Muscle layer of colon (tissue), 2 donors: ENCODE data around the gene NONO.

Source experiments
- H3K27ac ChIP-seq: one replicate; pipeline ENCODE4 v1.7.0; 2013; ENCODE audit warnings: low read depth, mild to moderate bottlenecking, low read length, moderate library complexity
- H3K27me3 ChIP-seq, 2 donors: one replicate each; pipeline ENCODE4 v1.7.0; 2013; ENCODE audit warnings: low read length in 2 of 2, mild to moderate bottlenecking in 2 of 2; ENCODE audit not compliant: insufficient read depth in 2 of 2, control insufficient read depth in 1 of 2
- H3K36me3 ChIP-seq: one replicate; pipeline ENCODE4 v1.7.0; 2013; ENCODE audit warnings: mild to moderate bottlenecking, low read length; ENCODE audit not compliant: insufficient read depth
- H3K4me1 ChIP-seq: one replicate; pipeline ENCODE4 v1.7.0; 2013; ENCODE audit warnings: mild to moderate bottlenecking, low read length; ENCODE audit not compliant: insufficient read depth
- H3K4me3 ChIP-seq, 2 donors: one replicate each; pipeline ENCODE4 v1.7.0; 2013; ENCODE audit warnings: low read length in 2 of 2, low read depth in 1 of 2, mild to moderate bottlenecking in 1 of 2, moderate library complexity in 1 of 2
- H3K9ac ChIP-seq: one replicate; pipeline ENCODE4 v1.7.0; 2013; ENCODE audit warnings: low read length
- H3K9me3 ChIP-seq: one replicate; pipeline ENCODE4 v1.7.0; 2013; ENCODE audit warnings: mild to moderate bottlenecking, low read length
- donor health status: abdominal sarcoma.
- donor health status: Adenocarcinoma of cecum.

The NONO gene, protein sequence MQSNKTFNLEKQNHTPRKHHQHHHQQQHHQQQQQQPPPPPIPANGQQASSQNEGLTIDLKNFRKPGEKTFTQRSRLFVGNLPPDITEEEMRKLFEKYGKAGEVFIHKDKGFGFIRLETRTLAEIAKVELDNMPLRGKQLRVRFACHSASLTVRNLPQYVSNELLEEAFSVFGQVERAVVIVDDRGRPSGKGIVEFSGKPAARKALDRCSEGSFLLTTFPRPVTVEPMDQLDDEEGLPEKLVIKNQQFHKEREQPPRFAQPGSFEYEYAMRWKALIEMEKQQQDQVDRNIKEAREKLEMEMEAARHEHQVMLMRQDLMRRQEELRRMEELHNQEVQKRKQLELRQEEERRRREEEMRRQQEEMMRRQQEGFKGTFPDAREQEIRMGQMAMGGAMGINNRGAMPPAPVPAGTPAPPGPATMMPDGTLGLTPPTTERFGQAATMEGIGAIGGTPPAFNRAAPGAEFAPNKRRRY

DNA sequence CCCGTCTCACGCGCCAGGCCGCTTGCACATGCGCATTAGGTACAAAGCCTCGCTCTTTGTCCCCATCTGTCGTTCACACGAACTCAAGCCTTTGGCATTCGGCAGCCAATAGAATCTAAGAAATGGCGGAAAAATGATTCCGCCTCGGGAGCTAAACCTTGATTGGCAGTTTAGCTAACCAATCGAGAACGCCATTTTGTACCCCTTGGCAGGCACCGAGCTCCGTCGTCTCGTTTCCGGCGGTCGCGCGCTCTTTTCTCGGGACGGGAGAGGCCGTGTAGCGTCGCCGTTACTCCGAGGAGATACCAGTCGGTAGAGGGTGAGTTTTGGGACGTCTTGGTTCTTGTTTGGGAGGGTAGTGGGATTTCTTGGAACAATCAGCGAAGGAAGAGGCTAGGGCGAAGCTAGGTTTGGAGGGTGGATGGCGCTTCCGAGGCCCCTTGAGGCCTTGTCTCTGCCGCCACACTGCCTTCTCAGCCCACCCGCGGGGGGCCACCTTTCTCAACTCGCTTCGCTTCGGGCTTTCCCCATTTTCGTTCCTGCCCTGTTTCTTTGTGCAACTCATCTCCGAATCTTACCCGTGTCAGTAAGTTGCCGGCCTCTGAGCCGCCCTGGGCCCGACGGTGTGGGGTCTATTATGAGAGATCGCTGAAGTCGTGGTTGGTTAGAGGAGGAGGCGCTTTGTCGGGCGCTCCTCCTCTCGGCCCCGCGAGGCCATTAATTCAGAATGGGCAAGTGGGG is at the start of gene NONO:
NONO (plus strand) TSS at position 233 of the 741 bp plus-strand sequence. CDS start 7,003 bp downstream, outside the sequence.
- peak within 1 kb of the TSS; percentile 56 to 71 for H3K4me3 ChIP-seq
- H3K9ac ChIP-seq: peak within 1 kb of the TSS; percentile 71
- H3K36me3 ChIP-seq: no peaks in the 10 kb centered on the region
- H3K27ac ChIP-seq: peak within 1 kb of the TSS; percentile 62
- no peaks in the 10 kb centered on the region for H3K9me3 ChIP-seq
- no peaks in the 10 kb centered on the region for H3K27me3 ChIP-seq
- peaks cover 2% of the 10 kb centered on the region for H3K4me1 ChIP-seq

DNA sequence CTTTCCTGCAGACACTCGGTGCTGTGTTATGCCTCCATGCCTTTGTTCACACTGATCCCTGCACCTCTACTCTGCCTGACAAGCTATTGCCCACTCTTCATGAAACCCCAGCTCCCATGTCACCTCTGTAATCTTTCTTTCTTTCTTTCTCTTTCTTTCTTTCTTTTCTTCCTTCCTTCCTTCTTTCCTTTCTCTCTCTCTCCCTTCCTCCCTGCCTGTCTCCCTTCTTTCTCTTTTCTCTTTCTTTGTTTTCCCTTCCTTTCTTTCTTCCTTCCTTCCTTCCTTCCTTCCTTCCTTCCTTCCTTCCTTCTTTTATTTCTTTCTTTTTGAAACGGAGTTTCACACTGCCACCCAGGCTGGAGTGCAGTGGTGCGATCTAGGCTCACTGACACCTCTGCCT is 48.0 kb upstream of the NONO start:
- Histone ChIP-seq H3K4me1 (no peaks in the 10 kb centered on the region), H3K36me3 (no peaks in the 10 kb centered on the region), H3K4me3 (no peak overlapping the region), H3K9me3 (no peaks in the 10 kb centered on the region), H3K9ac (no peak overlapping the region), H3K27me3 (no peaks in the 10 kb centered on the region), H3K27ac (no peak overlapping the region)

DNA sequence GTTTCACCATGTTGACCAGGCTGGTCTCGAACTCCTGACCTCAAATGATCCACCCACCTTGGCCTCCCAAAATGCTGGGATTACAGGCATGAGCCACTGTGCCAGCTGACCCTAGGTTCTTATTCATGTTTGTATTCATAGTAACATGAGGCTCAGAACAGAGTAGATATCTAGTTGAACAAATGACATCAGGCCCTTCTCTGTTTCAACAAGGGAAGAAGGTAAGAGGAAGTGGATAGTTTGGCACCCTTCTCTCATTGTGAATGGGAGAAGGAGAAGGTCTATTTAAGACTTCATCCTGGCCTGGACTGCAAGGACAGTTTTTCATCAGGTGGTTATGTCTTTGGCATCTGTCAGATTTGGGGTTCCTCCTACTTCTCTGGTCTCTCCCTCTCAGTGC is 46.6 kb upstream of the NONO start:
- Histone ChIP-seq H3K9me3 (no peaks in the 10 kb centered on the region), H3K27ac (no peak overlapping the region), H3K4me3 (no peak overlapping the region), H3K9ac (no peak overlapping the region), H3K36me3 (no peaks in the 10 kb centered on the region), H3K4me1 (no peaks in the 10 kb centered on the region), H3K27me3 (no peaks in the 10 kb centered on the region)

DNA sequence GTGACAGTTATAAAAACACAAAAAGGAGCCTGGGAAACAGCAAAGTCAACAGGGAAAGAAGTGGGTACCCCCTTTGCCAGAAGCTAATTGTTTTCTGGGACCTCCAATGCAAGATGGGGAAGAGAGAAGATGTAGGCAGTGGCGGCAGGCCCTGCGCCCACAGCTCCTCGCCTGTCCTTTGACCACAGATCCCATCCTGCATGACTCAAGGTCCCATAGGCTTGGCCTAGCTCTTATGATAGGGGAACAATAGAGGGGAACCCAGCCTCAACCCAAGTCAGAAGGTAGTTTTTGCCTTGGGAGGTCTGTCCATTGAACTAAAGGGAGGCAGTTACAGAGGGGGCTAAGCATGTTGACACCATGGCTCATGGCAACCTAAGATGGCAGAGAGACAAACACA is 43.7 kb upstream of the NONO start:
- peaks cover 7% of the 10 kb centered on the region for H3K36me3 ChIP-seq
- no peaks in the 10 kb centered on the region for H3K4me1 ChIP-seq
- H3K27ac ChIP-seq: no peak overlapping the region
- no peak overlapping the region for H3K4me3 ChIP-seq
- H3K9me3 ChIP-seq: no peaks in the 10 kb centered on the region
- H3K27me3 ChIP-seq: no peaks in the 10 kb centered on the region
- no peak overlapping the region for H3K9ac ChIP-seq

DNA sequence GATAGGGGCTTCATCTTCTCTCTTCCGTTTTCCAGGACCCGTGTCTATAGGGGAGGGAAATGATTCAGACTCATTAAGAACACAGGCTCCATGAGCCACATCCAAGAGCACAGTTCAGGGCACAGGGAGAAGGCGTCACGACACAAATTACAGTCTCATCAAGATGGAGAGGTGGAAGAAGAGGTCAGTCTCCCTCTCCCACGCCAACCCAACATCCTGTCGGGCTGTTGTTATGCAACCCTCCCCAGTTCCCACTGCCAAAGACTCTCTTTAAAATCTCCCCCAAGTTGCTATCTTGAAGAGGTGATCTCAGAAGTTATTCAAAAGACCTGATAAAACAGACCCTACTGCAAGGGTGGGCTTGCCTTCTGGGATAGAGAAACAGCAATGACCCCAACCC is 42.1 kb upstream of the NONO start:
- no peaks in the 10 kb centered on the region for H3K9me3 ChIP-seq
- no peak overlapping the region for H3K27ac ChIP-seq
- no peak overlapping the region for H3K9ac ChIP-seq
- H3K36me3 ChIP-seq: peaks cover 17% of the 10 kb centered on the region
- H3K27me3 ChIP-seq: peaks cover 0 to 3% of the 10 kb centered on the region in 2 donors
- H3K4me1 ChIP-seq: no peaks in the 10 kb centered on the region
- H3K4me3 ChIP-seq: no peak overlapping the region

DNA sequence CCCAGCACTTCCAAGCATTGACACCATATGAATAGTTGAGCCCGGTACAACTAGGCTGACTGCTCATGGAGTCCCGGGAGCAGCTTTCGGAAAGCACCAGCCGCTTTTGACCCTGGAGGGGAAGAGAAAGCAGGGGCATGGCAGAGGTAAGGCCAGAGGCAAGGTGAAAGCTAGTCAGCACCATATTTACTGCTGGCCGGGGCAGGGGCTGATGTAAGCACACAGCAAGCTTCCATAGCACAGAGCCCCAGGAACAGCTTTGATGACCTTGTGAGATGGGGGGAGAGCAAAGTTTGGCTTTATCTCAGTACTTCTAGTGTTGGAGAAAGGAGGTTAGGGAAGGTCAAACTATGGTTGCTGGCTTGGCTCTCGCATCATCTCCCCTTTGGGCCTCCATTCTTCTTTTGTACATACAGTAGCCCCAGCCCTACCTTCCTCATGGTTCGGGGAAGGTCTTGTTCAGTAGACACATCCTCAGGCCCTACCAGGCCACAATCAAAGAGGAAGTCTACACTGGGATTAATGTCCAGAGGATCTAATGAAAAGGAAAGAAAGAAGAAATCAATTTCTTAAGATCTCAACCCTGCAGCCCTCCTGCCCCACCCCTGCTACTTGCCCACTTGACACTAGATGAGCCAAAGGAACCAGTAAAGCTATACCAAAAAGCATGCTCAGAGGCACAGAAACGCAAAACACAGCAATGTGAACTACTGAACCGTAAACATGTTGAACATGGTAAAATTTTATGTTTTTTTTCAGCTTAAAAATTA is 38.9 kb upstream of the NONO start:
- H3K9me3 ChIP-seq: no peaks in the 10 kb centered on the region
- H3K27me3 ChIP-seq: peaks cover 0 to 3% of the 10 kb centered on the region in 2 donors
- peaks cover 26% of the 10 kb centered on the region for H3K36me3 ChIP-seq
- H3K27ac ChIP-seq: no peak overlapping the region
- H3K4me1 ChIP-seq: no peaks in the 10 kb centered on the region
- no peak overlapping the region for H3K4me3 ChIP-seq
- no peak overlapping the region for H3K9ac ChIP-seq

DNA sequence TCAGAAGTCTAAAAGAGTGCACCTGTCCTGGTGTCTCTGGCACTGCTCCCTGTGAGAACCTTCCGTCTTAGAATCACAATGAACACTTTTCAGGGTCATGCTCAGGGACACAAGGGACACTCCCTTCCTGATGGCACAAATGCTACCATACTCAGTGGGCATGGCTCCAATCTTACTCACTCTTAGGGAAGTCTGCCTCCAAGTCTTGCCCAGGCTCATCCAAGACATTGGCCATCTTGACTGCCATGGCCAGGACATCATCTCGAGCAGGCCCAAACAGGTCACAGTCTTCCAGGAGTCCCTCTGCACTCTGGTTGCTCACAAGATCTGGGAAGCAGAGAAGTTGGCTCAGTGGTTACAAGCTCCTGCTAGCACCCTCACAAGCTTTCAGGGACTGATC is 38.3 kb upstream of the NONO start:
- Histone ChIP-seq H3K9me3 (no peaks in the 10 kb centered on the region), H3K27me3 (peaks cover 0 to 3% of the 10 kb centered on the region in 2 donors), H3K4me3 (no peak overlapping the region), H3K9ac (no peak overlapping the region), H3K36me3 (peaks cover 26% of the 10 kb centered on the region), H3K4me1 (no peaks in the 10 kb centered on the region), H3K27ac (no peak overlapping the region)

DNA sequence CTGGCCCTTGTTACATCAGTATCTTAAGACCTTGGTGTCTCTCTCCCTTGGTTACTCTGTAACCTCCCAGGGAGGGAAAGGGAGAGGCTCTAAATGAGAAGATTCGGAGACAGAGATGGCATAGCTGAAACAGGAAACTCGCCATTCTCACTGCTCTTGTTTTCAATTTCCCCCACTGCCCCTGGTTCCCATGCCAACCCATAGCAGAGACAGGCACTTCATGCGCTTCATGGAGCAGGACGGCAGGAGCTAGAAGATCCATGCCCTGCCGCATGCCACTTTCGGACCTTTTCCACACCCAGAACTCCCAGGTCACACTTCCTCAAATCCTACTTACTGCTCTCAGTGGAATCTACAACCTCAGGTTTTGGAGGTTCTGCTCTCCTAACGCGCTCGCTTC is 32.6 kb upstream of the NONO start:
- Histone ChIP-seq H3K36me3 (peaks cover 11% of the 10 kb centered on the region), H3K9ac (no peak overlapping the region), H3K9me3 (no peaks in the 10 kb centered on the region), H3K27ac (no peak overlapping the region), H3K4me3 (no peak overlapping the region), H3K4me1 (peaks cover 13% of the 10 kb centered on the region), H3K27me3 (peaks cover 0 to 13% of the 10 kb centered on the region in 2 donors)

DNA sequence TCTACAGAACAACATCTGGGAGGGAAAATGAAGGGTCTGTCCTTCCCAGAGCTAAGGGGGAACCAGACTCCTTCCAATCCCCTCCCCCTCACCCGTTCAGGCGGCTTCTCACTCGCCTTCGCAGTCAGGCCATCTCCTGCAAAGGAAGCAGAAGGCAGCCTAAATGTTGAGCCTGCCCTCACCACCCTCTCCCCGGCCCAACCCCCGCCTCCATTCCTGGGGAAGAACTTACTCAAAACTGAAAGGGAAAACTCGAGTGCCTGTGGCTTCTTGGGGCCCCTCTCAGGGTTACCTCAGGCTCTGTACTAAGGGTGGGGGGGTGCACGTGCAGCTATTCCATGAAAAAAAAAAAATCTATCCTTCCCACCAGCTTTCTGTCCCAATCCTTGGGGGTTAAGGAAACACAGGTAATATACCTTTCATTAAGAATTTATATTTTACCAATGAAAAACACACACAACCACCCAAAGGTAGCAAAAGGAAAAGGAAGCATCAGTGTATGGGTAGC is 31.9 kb upstream of the NONO start:
- H3K36me3 ChIP-seq: peaks cover 9% of the 10 kb centered on the region
- no peaks in the 10 kb centered on the region for H3K9me3 ChIP-seq
- no peak overlapping the region for H3K9ac ChIP-seq
- H3K4me1 ChIP-seq: peaks cover 13% of the 10 kb centered on the region
- no peak overlapping the region for H3K27ac ChIP-seq
- H3K4me3 ChIP-seq: no peak overlapping the region
- H3K27me3 ChIP-seq: peaks cover 0 to 12% of the 10 kb centered on the region in 2 donors

DNA sequence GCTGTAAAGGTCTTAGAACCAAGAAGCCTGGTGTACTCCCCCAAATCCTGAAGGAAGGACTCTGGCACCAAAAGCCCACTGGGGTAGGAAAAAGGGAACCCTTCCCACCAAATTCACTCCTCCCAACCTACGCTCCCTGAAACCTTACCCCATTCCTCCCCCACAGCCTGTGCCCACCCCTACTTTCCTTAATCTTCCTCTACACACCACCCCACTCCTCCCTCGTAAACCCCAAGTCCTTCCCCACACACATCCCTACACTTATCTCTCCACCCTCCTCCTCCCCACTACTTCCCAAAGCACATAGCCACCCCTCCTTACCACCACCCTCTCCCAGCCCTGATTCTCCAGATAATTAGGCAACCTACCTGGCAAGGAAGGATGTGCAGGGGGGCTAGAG is 31.2 kb upstream of the NONO start:
- no peaks in the 10 kb centered on the region for H3K9me3 ChIP-seq
- H3K4me3 ChIP-seq: no peak overlapping the region
- peaks cover 13% of the 10 kb centered on the region for H3K4me1 ChIP-seq
- no peak overlapping the region for H3K9ac ChIP-seq
- peaks cover 5% of the 10 kb centered on the region for H3K36me3 ChIP-seq
- no peak overlapping the region for H3K27ac ChIP-seq
- peaks cover 0 to 12% of the 10 kb centered on the region in 2 donors for H3K27me3 ChIP-seq
